Measurements from ENCODE around the gene HMGN5. TPM values are rescaled to one million over a fixed set of nuclear protein-coding genes. Genes with fewer than 3 reads are reported as not detected.
A peak's percentile ranks its signal among the peaks of the same experiment; 100 is the strongest.

The HMGN5 gene
- total and polyA plus RNA-seq, 4 donors, result 7.1 to 46.5 (median 17.9) TPM

GRCh38 chrX:81229229-81229628, 27.5 kb upstream of the HMGN5 start:
- no peak overlapping the region for H3K27ac ChIP-seq (ENCODE audit: low read depth in 1 of 2, low read length in 2 of 2)
- H3K4me3 ChIP-seq (ENCODE audit: low read length in 2 of 2), result no peak overlapping the region
- 57 to 65% methylated on average over 3 of the region's 3 CpGs for WGBS, 2 donors
- no peak for ATAC-seq (ENCODE audit: low FRiP score)
- H3K36me3 ChIP-seq (ENCODE audit: control insufficient read depth in 1 of 2, insufficient read depth in 2 of 2, low read length in 1 of 2), result no peaks in the 10 kb centered on the region
- H3K4me1 ChIP-seq (ENCODE audit: control insufficient read depth in 1 of 2, insufficient read depth in 2 of 2, low read length in 2 of 2), result no peaks in the 10 kb centered on the region
- H3K27me3 ChIP-seq (ENCODE audit: control insufficient read depth in 1 of 2, insufficient read depth in 2 of 2, low read length in 1 of 2), result no peaks in the 10 kb centered on the region
- intact Hi-C loops (cut with DNase I), result no loop called here
- H3K9me3 ChIP-seq (ENCODE audit: control insufficient read depth, low read length), result no peaks in the 10 kb centered on the region
- DNase-seq, result no peak

DNA sequence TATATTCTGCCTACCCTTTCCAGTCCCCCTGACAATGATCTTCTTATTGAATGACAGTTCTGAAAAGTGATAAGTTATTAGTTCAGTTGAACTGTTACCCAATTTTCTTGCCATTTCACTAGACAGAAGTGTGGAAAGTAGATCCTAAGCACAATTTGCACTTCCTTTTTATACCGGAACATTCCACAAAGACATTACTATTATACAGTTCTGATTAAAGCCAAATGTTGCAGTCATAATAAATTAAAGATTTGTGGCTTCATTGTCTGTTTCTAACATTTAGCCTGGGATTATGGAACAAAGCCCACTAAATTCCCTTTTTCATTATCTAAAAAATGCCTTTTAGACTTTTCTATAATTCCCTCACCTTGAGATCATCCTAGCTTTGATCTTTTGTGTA, 14.0 kb upstream of the HMGN5 start:
- Histone ChIP-seq H3K4me3 (ENCODE audit: low read length in 2 of 2) (no peak overlapping the region), H3K4me1 (ENCODE audit: control insufficient read depth in 1 of 2, insufficient read depth in 2 of 2, low read length in 2 of 2) (no peaks in the 10 kb centered on the region), H3K27ac (ENCODE audit: low read depth in 1 of 2, low read length in 2 of 2) (no peak overlapping the region), H3K9me3 (ENCODE audit: control insufficient read depth, low read length) (no peaks in the 10 kb centered on the region), H3K36me3 (ENCODE audit: control insufficient read depth in 1 of 2, insufficient read depth in 2 of 2, low read length in 1 of 2) (no peaks in the 10 kb centered on the region), H3K27me3 (ENCODE audit: control insufficient read depth in 1 of 2, insufficient read depth in 2 of 2, low read length in 1 of 2) (no peaks in the 10 kb centered on the region)
- WGBS, 2 donors, result 71 to 76% methylated on average over 1 of the region's 1 CpG
- intact Hi-C loops (cut with DNase I), result no loop called here
- DNase-seq, result no peak
- ATAC-seq (ENCODE audit: low FRiP score), result no peak

GRCh38 chrX:81208916-81209315, 7.2 kb upstream of the HMGN5 start:
- H3K27me3 ChIP-seq (ENCODE audit: control insufficient read depth in 1 of 2, insufficient read depth in 2 of 2, low read length in 1 of 2), result no peaks in the 10 kb centered on the region
- intact Hi-C loops (cut with DNase I), result no loop called here
- H3K4me3 ChIP-seq (ENCODE audit: low read length in 2 of 2), result no peak overlapping the region
- no peaks in the 10 kb centered on the region for H3K9me3 ChIP-seq (ENCODE audit: control insufficient read depth, low read length)
- WGBS, 2 donors, result 65 to 87% methylated on average over 8 of the region's 8 CpGs
- no peak for ATAC-seq (ENCODE audit: low FRiP score)
- DNase-seq, result no peak
- no peaks in the 10 kb centered on the region for H3K36me3 ChIP-seq (ENCODE audit: control insufficient read depth in 1 of 2, insufficient read depth in 2 of 2, low read length in 1 of 2)
- H3K4me1 ChIP-seq (ENCODE audit: control insufficient read depth in 1 of 2, insufficient read depth in 2 of 2, low read length in 2 of 2), result peaks cover 0 to 4% of the 10 kb centered on the region in 2 donors
- no peak overlapping the region for H3K27ac ChIP-seq (ENCODE audit: low read depth in 1 of 2, low read length in 2 of 2)

DNA sequence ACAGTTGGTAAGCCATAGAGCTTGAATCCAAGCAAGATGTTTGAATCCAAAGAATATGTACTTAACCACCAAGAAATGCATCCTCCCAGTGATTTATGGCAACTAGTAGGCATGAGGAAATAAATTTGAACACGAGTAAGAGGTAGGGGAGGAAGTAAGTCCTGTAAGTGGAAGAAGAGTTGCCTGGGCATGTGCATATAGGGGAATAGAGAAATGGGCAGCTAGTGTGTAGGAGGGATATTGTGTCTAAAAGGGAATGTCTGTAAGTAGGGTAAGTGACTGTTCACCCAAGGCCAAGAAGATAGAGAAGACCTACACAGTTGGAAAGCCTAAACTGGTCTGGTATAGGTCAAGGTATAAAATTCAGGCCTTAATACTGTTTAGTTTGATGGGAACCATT, 4.8 kb upstream of the HMGN5 start:
- no peak for DNase-seq
- H3K9me3 ChIP-seq (ENCODE audit: control insufficient read depth, low read length), result no peaks in the 10 kb centered on the region
- ATAC-seq (ENCODE audit: low FRiP score), result no peak
- H3K27ac ChIP-seq (ENCODE audit: low read depth in 1 of 2, low read length in 2 of 2), result no peak overlapping the region
- no peaks in the 10 kb centered on the region for H3K27me3 ChIP-seq (ENCODE audit: control insufficient read depth in 1 of 2, insufficient read depth in 2 of 2, low read length in 1 of 2)
- intact Hi-C loops (cut with DNase I), result no loop called here
- 23 to 43% methylated on average over 1 of the region's 1 CpG for WGBS, 2 donors
- H3K4me3 ChIP-seq (ENCODE audit: low read length in 2 of 2), result no peak overlapping the region
- no peaks in the 10 kb centered on the region for H3K36me3 ChIP-seq (ENCODE audit: control insufficient read depth in 1 of 2, insufficient read depth in 2 of 2, low read length in 1 of 2)
- peaks cover 0 to 4% of the 10 kb centered on the region in 2 donors for H3K4me1 ChIP-seq (ENCODE audit: control insufficient read depth in 1 of 2, insufficient read depth in 2 of 2, low read length in 2 of 2)

GRCh38 chrX:81205551-81205950, 3.8 kb upstream of the HMGN5 start:
- Histone ChIP-seq H3K36me3 (ENCODE audit: control insufficient read depth in 1 of 2, insufficient read depth in 2 of 2, low read length in 1 of 2) (no peaks in the 10 kb centered on the region), H3K9me3 (ENCODE audit: control insufficient read depth, low read length) (no peaks in the 10 kb centered on the region), H3K4me3 (ENCODE audit: low read length in 2 of 2) (no peak overlapping the region), H3K27ac (ENCODE audit: low read depth in 1 of 2, low read length in 2 of 2) (no peak overlapping the region), H3K27me3 (ENCODE audit: control insufficient read depth in 1 of 2, insufficient read depth in 2 of 2, low read length in 1 of 2) (no peaks in the 10 kb centered on the region), H3K4me1 (ENCODE audit: control insufficient read depth in 1 of 2, insufficient read depth in 2 of 2, low read length in 2 of 2) (peaks cover 0 to 4% of the 10 kb centered on the region in 2 donors)
- no peak for ATAC-seq (ENCODE audit: low FRiP score)
- WGBS, 2 donors, result 62 to 87% methylated on average over 2 of the region's 2 CpGs
- no peak for DNase-seq
- intact Hi-C loops (cut with DNase I), result no loop called here

- DNase-seq (no peak), ATAC-seq (ENCODE audit: low FRiP score) (no peak)
- Histone ChIP-seq H3K27ac (ENCODE audit: low read depth in 1 of 2, low read length in 2 of 2) (no peak overlapping the region), H3K4me3 (ENCODE audit: low read length in 2 of 2) (peak overlapping the region; percentile 77 to 83), H3K36me3 (ENCODE audit: control insufficient read depth in 1 of 2, insufficient read depth in 2 of 2, low read length in 1 of 2) (no peaks in the 10 kb centered on the region), H3K4me1 (ENCODE audit: control insufficient read depth in 1 of 2, insufficient read depth in 2 of 2, low read length in 2 of 2) (no peaks in the 10 kb centered on the region), H3K9me3 (ENCODE audit: control insufficient read depth, low read length) (no peaks in the 10 kb centered on the region), H3K27me3 (ENCODE audit: control insufficient read depth in 1 of 2, insufficient read depth in 2 of 2, low read length in 1 of 2) (no peaks in the 10 kb centered on the region)
- 0 to 35% methylated on average over 1 of the region's 1 CpG for WGBS, 2 donors
- intact Hi-C loops (cut with DNase I), result loop anchor here in 1 of 2 donors (2.0 kb wide), 1 partner anchor 56 kb away; no protein-coding TSS in a partner anchor
Measured at GRCh38 chrX:81202943-81203342, 1.2 kb upstream of the HMGN5 start.

- ATAC-seq (ENCODE audit: low FRiP score) (peak; percentile 45), DNase-seq (no peak)
- peak overlapping the region in 1 of 2 donors; percentile 64 for H3K27ac ChIP-seq (ENCODE audit: low read depth in 1 of 2, low read length in 2 of 2)
- H3K4me1 ChIP-seq (ENCODE audit: control insufficient read depth in 1 of 2, insufficient read depth in 2 of 2, low read length in 2 of 2), result no peaks in the 10 kb centered on the region
- no peaks in the 10 kb centered on the region for H3K27me3 ChIP-seq (ENCODE audit: control insufficient read depth in 1 of 2, insufficient read depth in 2 of 2, low read length in 1 of 2)
- no peaks in the 10 kb centered on the region for H3K9me3 ChIP-seq (ENCODE audit: control insufficient read depth, low read length)
- intact Hi-C loops (cut with DNase I), result loop anchor here in 1 of 2 donors (2.0 kb wide), 1 partner anchor 56 kb away; no protein-coding TSS in a partner anchor
- H3K4me3 ChIP-seq (ENCODE audit: low read length in 2 of 2), result peak overlapping the region; percentile 77 to 83
- WGBS, 2 donors, result 1 to 30% methylated on average over 8 of the region's 8 CpGs
- H3K36me3 ChIP-seq (ENCODE audit: control insufficient read depth in 1 of 2, insufficient read depth in 2 of 2, low read length in 1 of 2), result no peaks in the 10 kb centered on the region
Measured at GRCh38 chrX:81202456-81202819, 725 bp upstream of the HMGN5 start.

GRCh38 chrX:81201071-81201470, 642 bp downstream of the HMGN5 start:
- Histone ChIP-seq H3K4me3 (ENCODE audit: low read length in 2 of 2) (peak overlapping the region; percentile 82 to 83), H3K36me3 (ENCODE audit: control insufficient read depth in 1 of 2, insufficient read depth in 2 of 2, low read length in 1 of 2) (no peaks in the 10 kb centered on the region), H3K9me3 (ENCODE audit: control insufficient read depth, low read length) (no peaks in the 10 kb centered on the region), H3K4me1 (ENCODE audit: control insufficient read depth in 1 of 2, insufficient read depth in 2 of 2, low read length in 2 of 2) (no peaks in the 10 kb centered on the region), H3K27ac (ENCODE audit: low read depth in 1 of 2, low read length in 2 of 2) (peak overlapping the region in 1 of 2 donors; percentile 87), H3K27me3 (ENCODE audit: control insufficient read depth in 1 of 2, insufficient read depth in 2 of 2, low read length in 1 of 2) (no peaks in the 10 kb centered on the region)
- no peak for ATAC-seq (ENCODE audit: low FRiP score)
- intact Hi-C loops (cut with DNase I), result no loop called here
- WGBS, 2 donors, result 6 to 18% methylated on average over 1 of the region's 1 CpG
- DNase-seq, result no peak

GRCh38 chrX:81195712-81196111, 6.0 kb downstream of the HMGN5 start:
- no peak for ATAC-seq (ENCODE audit: low FRiP score)

More at GRCh38 chrX:81195712-81196111, 6.0 kb downstream of the HMGN5 start:
- Histone ChIP-seq H3K9me3 (ENCODE audit: control insufficient read depth, low read length) (no peaks in the 10 kb centered on the region), H3K36me3 (ENCODE audit: control insufficient read depth in 1 of 2, insufficient read depth in 2 of 2, low read length in 1 of 2) (no peaks in the 10 kb centered on the region), H3K27me3 (ENCODE audit: control insufficient read depth in 1 of 2, insufficient read depth in 2 of 2, low read length in 1 of 2) (no peaks in the 10 kb centered on the region), H3K4me3 (ENCODE audit: low read length in 2 of 2) (no peak overlapping the region), H3K27ac (ENCODE audit: low read depth in 1 of 2, low read length in 2 of 2) (no peak overlapping the region), H3K4me1 (ENCODE audit: control insufficient read depth in 1 of 2, insufficient read depth in 2 of 2, low read length in 2 of 2) (no peaks in the 10 kb centered on the region)
- WGBS, 2 donors, result 8 to 12% methylated on average over 5 of the region's 5 CpGs
- intact Hi-C loops (cut with DNase I), result no loop called here
- peak in 1 of 2 donors; percentile 48 for DNase-seq

Measured in aorta (tissue), 5 donors.